ENCODE data around the gene SDR42E2.
"Not testable (repeated sequence)": the region's sequence is repeated elsewhere in the genome, so short reads cannot be mapped to it uniquely, and the experiment has no call there.

SDR42E2 gene
- total RNA-seq = 0.14 to 18.9 (median 0.22) reads per million in 3 experiments

GRCh38 chr16:22161999-22162655 lies at the start of gene SDR42E2:
Gene SDR42E2 (plus strand): TSS chr16:22162506. CDS start chr16:22165583, 3,077 bp downstream.
- DNase-seq = peak; percentile 25

- no peak for DNase-seq
Observed at GRCh38 chr16:22116095-22116700, 46.1 kb upstream of the SDR42E2 start.

GRCh38 chr16:22117609-22118008 lies 44.7 kb upstream of the SDR42E2 start:
- no peak for DNase-seq

- no peak for DNase-seq
Observed at GRCh38 chr16:22120440-22120839, 41.9 kb upstream of the SDR42E2 start.

DNA sequence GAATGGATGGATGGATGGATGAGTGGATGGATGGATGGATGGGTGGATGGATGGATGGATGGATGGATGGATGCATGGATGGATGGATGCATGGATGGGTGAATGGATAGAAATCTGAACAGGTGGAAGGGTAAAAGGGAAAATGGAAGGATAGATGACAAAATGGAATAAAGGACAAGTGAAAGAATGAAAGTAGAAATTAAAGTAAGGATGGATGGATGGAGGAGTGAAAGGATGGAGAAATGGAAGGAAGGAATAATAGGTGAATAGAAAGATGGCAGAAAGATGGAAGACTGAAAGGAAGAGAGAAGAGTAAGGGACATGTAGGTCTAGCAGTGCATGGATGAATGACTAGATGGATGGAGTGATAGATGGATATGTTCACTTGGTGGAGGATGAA lies 40.1 kb upstream of the SDR42E2 start:
- DNase-seq = no peak

- DNase-seq = no peak
Observed at GRCh38 chr16:22123146-22123545, 39.2 kb upstream of the SDR42E2 start.

DNA sequence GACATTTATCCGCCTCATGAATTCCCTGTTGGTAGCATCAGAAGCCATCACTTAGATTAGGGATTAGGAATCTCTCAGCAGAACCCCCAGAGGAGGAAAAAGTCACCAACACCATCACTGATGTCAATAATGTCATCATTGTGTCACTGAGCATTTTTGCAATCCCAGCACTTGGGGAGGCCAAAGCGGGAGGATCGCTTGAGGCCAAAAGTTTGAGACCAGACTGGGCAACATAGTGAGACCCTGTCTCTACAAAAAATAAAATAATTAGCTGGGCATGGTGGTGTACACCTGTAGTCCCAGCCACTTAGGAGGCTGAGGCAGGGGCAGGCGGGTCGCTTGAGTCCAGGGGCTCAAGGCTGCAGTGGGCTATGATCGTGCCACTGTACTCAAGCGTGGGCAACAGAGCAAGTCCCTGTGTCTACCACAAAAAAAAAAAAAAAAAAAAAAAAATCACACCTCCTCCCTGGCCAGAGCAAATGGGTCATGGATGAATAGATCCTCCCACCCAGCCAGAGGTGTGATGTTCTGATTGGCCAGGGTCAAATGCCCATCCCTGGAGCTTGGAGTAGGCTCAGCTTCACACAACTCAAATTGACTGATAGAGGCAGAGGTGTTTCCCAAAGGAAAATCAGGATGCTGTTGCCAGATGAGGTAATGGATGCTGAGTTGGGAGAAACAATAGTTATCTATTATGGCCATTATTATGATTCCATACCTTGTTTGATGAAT lies 38.4 kb upstream of the SDR42E2 start:
- DNase-seq = no peak

DNA sequence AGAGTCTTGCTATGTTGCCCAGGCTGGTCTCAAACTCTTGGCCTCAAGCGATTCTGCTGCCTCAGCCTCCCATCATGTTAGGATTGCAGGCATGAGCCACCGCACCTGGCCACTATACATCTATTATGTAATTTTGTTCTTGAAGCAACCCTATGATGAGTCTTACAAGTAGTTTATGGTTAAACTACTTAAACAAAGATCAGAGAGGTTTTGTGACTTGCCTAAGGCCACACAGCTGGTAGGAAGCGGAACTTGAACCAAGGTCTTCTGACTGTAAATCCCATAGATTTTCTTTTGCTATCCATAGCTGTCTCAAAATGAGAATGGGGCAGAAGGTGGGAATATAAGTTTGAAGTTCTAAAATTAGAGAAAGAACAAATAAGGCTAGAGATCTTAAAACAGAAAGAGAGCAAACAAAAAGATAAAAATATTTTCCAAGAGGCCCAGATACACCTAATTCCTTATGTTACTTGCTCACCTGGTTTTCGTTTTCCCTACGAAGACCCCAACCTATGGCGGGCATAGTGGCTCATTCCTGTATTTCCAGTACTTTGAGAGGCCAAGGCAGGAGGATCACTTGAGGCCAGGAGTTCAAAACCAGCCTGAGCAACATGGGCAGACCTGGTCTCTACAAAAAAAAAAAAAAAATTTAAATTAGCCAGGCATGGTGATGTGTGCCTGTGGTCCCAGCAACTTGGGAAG lies 37.6 kb upstream of the SDR42E2 start:
- no peak for DNase-seq

GRCh38 chr16:22126037-22126558 lies 36.2 kb upstream of the SDR42E2 start:
- DNase-seq = no peak

- DNase-seq = not testable (repeated sequence)
Observed at GRCh38 chr16:22128537-22128936, 33.8 kb upstream of the SDR42E2 start.

DNA sequence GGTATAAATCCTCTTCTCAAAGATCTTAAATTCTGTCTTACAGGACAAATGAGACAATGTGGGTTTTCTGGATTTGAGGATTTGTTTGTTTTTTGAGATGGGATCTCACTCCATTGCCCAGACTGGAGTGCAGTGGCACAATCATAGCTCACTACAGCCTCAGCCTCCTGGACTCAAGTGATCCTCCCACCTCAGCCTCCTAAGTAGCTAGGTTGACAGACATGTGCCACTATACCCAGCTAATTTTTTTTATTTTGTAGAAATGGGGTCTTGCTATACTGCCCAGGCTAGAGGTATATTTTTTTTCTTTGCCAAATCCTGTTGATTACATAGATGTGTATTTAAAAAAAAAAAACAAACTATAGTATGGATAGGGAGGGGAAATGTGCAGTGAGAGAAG lies 31.8 kb upstream of the SDR42E2 start:
- no peak for DNase-seq

- no peak for DNase-seq
Observed at GRCh38 chr16:22132801-22133200, 29.5 kb upstream of the SDR42E2 start.

DNA sequence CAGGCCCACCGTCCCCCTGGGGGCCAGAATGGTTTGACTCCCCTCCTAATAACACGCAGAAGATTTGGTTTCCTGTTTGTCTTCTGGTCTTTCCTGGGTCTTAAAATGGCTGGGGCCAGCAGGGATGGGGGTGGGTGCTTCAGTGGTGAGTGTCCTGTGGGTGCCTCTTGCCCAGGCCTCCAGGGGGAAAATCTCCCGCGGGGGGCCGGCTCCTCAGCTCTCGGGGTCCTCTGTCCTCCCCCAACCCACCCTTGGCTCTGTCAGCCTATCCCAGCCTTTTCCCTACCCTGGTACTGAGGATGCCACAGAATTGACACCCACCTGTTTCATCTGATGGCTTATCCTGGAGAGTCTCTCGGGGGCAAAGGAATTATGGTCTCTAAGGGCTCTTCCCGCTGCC lies 23.8 kb upstream of the SDR42E2 start:
- DNase-seq = no peak

DNA sequence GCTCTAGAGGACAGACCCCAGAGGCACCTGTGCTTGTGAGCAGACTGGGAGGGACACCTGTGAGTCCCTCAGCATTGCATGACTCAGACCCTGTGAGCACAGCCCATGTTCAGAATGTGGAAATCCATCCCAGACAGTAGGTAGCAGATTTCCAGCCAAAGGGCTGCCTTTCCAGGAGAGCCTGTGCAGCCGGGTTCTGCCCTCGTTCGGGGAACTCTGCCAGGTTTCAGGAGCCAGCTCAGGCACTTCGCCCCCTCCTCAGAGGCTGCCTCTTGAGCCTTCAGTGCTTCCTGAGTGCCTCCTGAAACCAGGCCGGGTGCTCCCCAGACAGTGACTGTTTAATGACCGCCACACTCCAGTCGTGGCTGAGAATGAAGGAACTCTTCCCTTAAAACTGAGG lies 23.3 kb upstream of the SDR42E2 start:
- DNase-seq = no peak

DNA sequence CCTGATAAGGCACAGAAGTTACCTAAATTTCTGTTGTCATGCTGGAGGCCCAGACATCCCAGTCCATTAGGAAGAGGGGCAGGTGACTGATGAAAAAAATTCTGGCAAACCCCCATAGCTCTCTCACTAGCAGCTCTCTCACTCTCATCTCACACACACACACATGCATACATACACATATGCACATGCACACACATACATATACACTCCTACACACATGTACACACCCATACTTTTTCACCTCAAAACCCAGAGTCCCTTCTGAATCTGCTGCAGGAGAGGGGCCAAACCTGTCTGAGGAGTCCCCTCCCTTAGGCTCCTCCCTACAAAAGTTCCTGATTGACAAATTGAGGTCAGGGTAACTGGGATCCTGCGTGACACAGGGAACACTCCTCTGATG lies 22.6 kb upstream of the SDR42E2 start:
- no peak for DNase-seq

- DNase-seq = no peak
Observed at GRCh38 chr16:22141767-22142166, 20.5 kb upstream of the SDR42E2 start.

DNA sequence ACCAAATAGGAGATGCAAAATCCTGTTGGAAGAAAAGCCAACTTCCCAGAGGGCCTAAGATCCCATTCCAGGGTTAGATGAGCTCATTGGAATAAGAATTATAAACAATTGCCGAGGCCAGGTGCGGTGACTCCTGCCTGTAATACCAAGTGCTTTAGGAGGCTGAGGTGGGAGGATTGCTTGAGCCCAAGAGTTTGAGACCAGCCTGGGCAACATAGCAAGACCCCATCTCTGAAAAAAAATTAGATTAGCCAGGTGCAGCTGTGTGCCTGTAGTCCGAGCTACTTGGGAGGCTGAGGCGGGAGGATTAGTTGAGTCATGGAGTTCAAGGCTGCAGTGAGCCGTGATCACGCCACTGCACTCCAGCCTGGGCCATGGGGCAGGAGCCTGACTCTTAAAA lies 17.8 kb upstream of the SDR42E2 start:
- DNase-seq = no peak

GRCh38 chr16:22147853-22148252 lies 14.5 kb upstream of the SDR42E2 start:
- no peak for DNase-seq

DNA sequence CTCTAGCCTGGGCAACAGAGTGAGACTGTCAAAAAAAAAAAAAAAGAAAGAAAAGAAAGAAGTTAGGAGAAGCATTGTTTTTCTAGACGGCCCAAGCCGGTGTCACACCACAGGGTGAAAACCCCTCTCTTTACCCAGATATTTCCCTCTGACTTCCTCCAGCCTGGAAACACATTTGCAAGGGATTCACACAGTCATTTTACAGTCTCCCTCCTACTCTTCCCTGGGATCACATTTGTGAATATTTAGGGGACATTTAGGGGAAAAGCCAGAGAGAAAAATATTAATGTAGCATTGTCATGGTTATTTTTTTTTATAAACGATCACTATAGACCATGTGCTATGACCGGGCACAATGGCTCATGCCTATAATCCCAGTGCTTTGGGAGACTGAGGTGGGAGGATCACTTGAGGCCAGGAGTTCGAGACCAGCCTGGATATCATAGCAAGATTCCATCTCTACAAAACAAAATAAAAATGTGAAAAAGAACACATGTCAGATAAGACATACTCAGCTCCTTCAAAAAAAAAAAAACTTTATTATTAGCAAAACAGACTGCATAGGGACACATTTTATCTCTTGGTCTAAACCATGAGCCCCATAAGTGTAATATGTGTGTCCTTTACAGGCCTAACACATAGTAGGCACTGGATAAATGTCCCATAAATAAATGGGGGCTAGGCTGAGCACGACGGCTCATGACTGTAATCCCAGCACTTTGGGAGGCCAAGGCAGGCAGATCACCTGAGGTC lies 10.9 kb upstream of the SDR42E2 start:
- DNase-seq = no peak

DNA sequence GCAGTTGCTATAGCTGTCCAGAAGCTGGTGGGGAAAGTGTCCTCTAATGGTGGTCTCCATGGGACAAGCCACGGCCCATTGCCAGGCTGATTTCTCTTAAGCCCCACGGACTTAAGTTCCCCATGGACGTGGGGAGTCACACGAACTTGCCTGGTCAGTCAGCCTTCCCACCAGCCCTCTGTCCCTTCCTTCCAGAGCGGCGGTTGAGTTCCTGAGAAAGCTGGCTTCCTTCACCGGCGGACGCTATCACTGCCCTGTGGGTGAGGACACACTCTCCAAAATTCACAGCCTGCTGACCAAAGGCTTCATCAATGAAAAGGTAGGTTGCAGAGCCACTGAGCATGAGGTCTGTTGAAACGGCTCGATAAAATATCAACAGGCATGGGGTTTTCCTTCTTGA lies 10.0 kb upstream of the SDR42E2 start:
- no peak for DNase-seq

DNA sequence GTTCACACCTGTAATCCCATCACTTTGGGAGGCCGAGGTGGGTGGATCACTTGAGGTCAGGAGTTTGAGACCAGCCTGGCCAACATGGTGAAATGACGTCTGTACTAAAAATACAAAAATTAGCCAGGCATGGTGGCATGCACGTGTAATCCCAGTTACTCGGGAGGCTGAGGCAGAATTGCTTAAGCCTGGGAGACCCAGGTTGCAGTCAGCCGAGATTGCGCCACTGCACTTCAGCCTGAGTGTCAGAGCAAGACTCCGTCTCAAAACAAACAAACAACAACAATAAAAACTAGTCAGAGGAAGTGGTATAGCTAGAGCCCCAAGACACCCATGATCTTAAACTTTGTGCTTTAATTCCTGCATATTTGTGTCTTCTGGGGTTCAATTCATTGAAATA lies 9.2 kb upstream of the SDR42E2 start:
- not testable (repeated sequence) for DNase-seq

DNA sequence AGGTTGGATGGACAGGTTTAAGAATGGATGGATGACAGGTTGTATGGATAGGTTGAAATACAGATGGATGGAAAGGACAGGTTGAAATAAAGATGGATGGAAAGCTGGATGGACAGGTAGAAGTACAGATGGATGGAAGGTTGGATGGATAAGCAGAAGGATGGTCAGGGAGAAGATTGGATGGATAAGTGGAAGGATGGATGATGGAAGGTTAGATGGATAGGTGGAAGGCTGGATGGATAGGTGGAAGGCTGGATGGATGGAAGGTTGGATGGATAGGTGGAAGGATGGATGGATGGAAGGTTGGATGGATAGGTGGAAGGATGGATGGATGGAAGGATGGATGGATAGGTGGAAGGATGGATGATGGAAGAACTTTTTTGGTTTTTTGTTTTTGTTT lies 905 bp upstream of the SDR42E2 start:
- no peak for DNase-seq

GRCh38 chr16:22162656-22163009 lies 327 bp downstream of the SDR42E2 start:
- DNase-seq = no peak

Data from central memory CD4-positive, alpha-beta T cell (primary cell).